Activated naive CD8-positive, alpha-beta T cell treated with anti-CD3 and anti-CD28 coated beads, Interleukin-2, amount 50 U/mL, for 24 hours (primary cell): ENCODE measurements around the gene PPP1R2C.

Source experiments
- ATAC-seq: fragments of 150-1000 bp; cut with Tn5 transposase; one replicate; pipeline ENCODE4 v1.10.0; 2021
- DNase-seq: peaks from one replicate; pipeline ENCODE4 v3.0.0; 2021
- H3K27ac Mint-ChIP-seq: one replicate; pipeline ENCODE4 v1.8.0; 2021; ENCODE audit warnings: mild to moderate bottlenecking, mixed read lengths
- H3K27me3 Mint-ChIP-seq: one replicate; pipeline ENCODE4 v1.8.0; 2021; ENCODE audit warnings: mixed read lengths
- H3K36me3 Mint-ChIP-seq: one replicate; pipeline ENCODE4 v1.8.0; 2021; ENCODE audit warnings: low read depth, mixed read lengths
- H3K4me1 Mint-ChIP-seq: one replicate; pipeline ENCODE4 v1.8.0; 2021; ENCODE audit warnings: mixed read lengths
- H3K4me3 Mint-ChIP-seq: one replicate; pipeline ENCODE4 v1.8.0; 2021; ENCODE audit warnings: mild to moderate bottlenecking, moderate library complexity, mixed read lengths
- H3K9me3 Mint-ChIP-seq: one replicate; pipeline ENCODE4 v1.8.0; 2021; ENCODE audit warnings: mixed read lengths

PPP1R2C gene

DNA sequence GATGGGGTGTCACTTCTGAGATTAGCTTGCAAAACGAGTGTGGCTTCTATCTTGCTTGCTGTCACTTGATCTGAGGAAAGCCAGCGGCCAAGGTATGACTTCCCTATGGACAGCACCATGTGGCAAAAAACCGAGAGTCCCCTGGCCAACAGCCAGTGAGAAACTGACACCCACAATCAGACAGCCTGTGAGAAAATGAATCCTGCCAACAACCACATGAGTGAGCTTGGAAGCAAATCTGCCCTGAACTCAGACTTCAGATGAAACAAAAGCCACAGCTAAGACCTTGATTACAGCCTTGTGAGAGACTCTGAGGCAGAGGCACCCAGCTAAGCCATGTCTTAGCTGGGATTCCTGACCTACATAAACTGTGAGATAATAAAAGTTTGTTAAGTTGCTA, 45.5 kb downstream of the PPP1R2C start:
- Mint-ChIP-seq H3K27me3 (no peaks in the 10 kb centered on the region), H3K4me1 (peaks cover 2% of the 10 kb centered on the region), H3K36me3 (no peaks in the 10 kb centered on the region), H3K4me3 (no peak overlapping the region), H3K9me3 (no peaks in the 10 kb centered on the region), H3K27ac (no peak overlapping the region)
- ATAC-seq (no peak), DNase-seq (no peak)
